HepG2 (cell line): Measurements from ENCODE around the gene IL11RA. TPM values are rescaled to one million over a fixed set of nuclear protein-coding genes. Genes with fewer than 3 reads are reported as not detected.
A peak's percentile ranks its signal among the peaks of the same experiment; 100 is the strongest.

Source experiments
- ATAC-seq: fragments of 200-7000 bp; cut with Tn5 transposase; 3 replicates; pipeline ENCODE4 v1.9.1; 2020; ENCODE audit warnings: mild to moderate bottlenecking, moderate library complexity
- BruUV-seq: library from RNA; stranded (reverse); fragments of 400-500 nt; replicated peaks from 2 replicates; lab custom pipeline; 2021; lab: Mats Ljungman, UMichigan
- CTCF ChIA-PET: fragments of 300-600 bp; formaldehyde crosslinking; extraction: SDS; loops from one replicate; lab custom pipeline; 2021; ENCODE audit warnings: low total read pairs, inconsistent platforms, low intra/inter-chr PET ratio; lab: Yijun Ruan, JAX
- POLR2A ChIA-PET: fragments of 350-600 bp; sonication (Branson Sonifier 250); formaldehyde crosslinking; loops from one replicate; lab custom pipeline; 2020; ENCODE audit warnings: antibody characterized with exemption, inconsistent platforms; lab: Yijun Ruan, JAX
- DNase-seq: peaks from one replicate; pipeline ENCODE4 v3.0.0-alpha.2; 2015; ENCODE audit warnings: low spot score
- FAIRE-seq: peaks from 3 replicates; lab custom pipeline; 2011; peaks lifted over from hg19 to GRCh38; lab: Jason Lieb, UNC
- H2AFZ ChIP-seq: one replicate; pipeline ENCODE4 v1.6.1; 2011; ENCODE audit warnings: low read length, inconsistent platforms
- H3K27ac ChIP-seq: fragments of 300-600 bp; 3 replicates; pipeline ENCODE4 v1.8.0; 2011; ENCODE audit warnings: mixed run types, mild to moderate bottlenecking, mixed read lengths, low read length, inconsistent platforms; ENCODE audit not compliant: insufficient read depth; ENCODE audit errors: extremely low read length
- H3K27me3 ChIP-seq, 2 experiments: fragments of 200-600 bp in 1 of 2; 2 replicates in 1 of 2; 3 replicates in 1 of 2; pipeline versions ENCODE4 v1.6.0 to v1.8.0; 2011; ENCODE audit warnings: low read length in 2 of 2, mild to moderate bottlenecking in 2 of 2, moderate library complexity in 2 of 2, inconsistent platforms in 1 of 2; ENCODE audit not compliant: insufficient read depth in 2 of 2, control insufficient read depth in 1 of 2
- H3K36me3 ChIP-seq, 2 experiments: fragments of 200-600 bp in 1 of 2; replicated peaks in 1 of 2; 2 replicates in 1 of 2; 3 replicates in 1 of 2; pipeline versions ENCODE4 v1.5.1 to v1.8.0; 2011; ENCODE audit warnings: low read length in 2 of 2, inconsistent platforms in 1 of 2; ENCODE audit not compliant: insufficient read depth in 2 of 2, control insufficient read depth in 1 of 2
- H3K4me1 ChIP-seq: 2 replicates; pipeline ENCODE4 v1.5.1; 2012; ENCODE audit warnings: low read length, inconsistent platforms; ENCODE audit not compliant: insufficient read depth
- H3K4me2 ChIP-seq: 2 replicates; pipeline ENCODE4 v1.6.0; 2011; ENCODE audit warnings: low read depth, low read length, inconsistent platforms
- H3K4me3 ChIP-seq, 3 experiments: fragments of 200-600 bp in 1 of 3; sonication (generic), shearing (Covaris generic) in 1 of 3; replicated peaks in 1 of 3; 2 replicates each; pipeline ENCODE4 v1.5.1; 2011 to 2016; ENCODE audit warnings: low read length in 3 of 3, inconsistent platforms in 2 of 3, low read depth in 2 of 3, mild to moderate bottlenecking in 2 of 3, control low read depth in 1 of 3, mixed read lengths in 1 of 3; ENCODE audit not compliant: insufficient read depth in 1 of 3
- H3K79me2 ChIP-seq: one replicate; pipeline ENCODE4 v1.6.1; 2011; ENCODE audit warnings: low read length, inconsistent platforms; ENCODE audit not compliant: insufficient read depth
- H3K9ac ChIP-seq: 2 replicates; pipeline ENCODE4 v1.6.0; 2011; ENCODE audit warnings: mild to moderate bottlenecking, low read depth, low read length, inconsistent platforms; ENCODE audit not compliant: insufficient read depth
- H3K9me3 ChIP-seq: 2 replicates; pipeline ENCODE4 v1.5.1; 2012; ENCODE audit warnings: mild to moderate bottlenecking, low read length
- H4K20me1 ChIP-seq: 2 replicates; pipeline ENCODE4 v1.6.0; 2011; ENCODE audit warnings: inconsistent platforms, mild to moderate bottlenecking, low read length, moderate library complexity; ENCODE audit not compliant: insufficient read depth
- CCDC6 ChIP-seq: sonication (generic); formaldehyde crosslinking; IDR thresholded peaks from 2 replicates; pipeline ENCODE4 v1.8.1; 2022; ENCODE audit warnings: mild to moderate bottlenecking, missing genetic modification reagents, moderate library complexity
- JDP2 ChIP-seq: sonication (generic); formaldehyde crosslinking; IDR thresholded peaks from 2 replicates; pipeline ENCODE4 v1.8.1; 2022; ENCODE audit warnings: missing genetic modification reagents, borderline replicate concordance
- MEIS2 ChIP-seq: sonication (generic); formaldehyde crosslinking; IDR thresholded peaks from 2 replicates; pipeline ENCODE4 v1.9.0; 2021; ENCODE audit warnings: mild to moderate bottlenecking, missing genetic modification reagents
- SP5 ChIP-seq: IDR thresholded peaks from 2 replicates; pipeline ENCODE4 v1.6.1; 2016; ENCODE audit warnings: low read depth, borderline replicate concordance
- ZNF556 ChIP-seq: sonication (generic); formaldehyde crosslinking; IDR thresholded peaks from 2 replicates; pipeline ENCODE4 v1.4.0; 2020; ENCODE audit warnings: mild to moderate bottlenecking, missing genetic modification reagents, borderline replicate concordance
- ZNF782 ChIP-seq: sonication (generic); formaldehyde crosslinking; IDR thresholded peaks from 2 replicates; pipeline ENCODE4 v1.4.0; 2020; ENCODE audit warnings: missing genetic modification reagents, mild to moderate bottlenecking, borderline replicate concordance
- WGBS: methylation state at CpG from one replicate; pipeline ENCODE4 v1.1.6; 2017; ENCODE audit warnings: low lambda C conversion rate; 5-methylcytosine and 5-hydroxymethylcytosine counted together
- in situ Hi-C: cut with HindIII; loops from 2 replicates; pipeline ENCODE4 v1.10.0; 2017; ENCODE audit warnings: low pct_unique_long_range_greater_than_20kb; ENCODE audit not compliant: extremely low pct_ligation_motif_present
- intact Hi-C: fragments of 100-400 bp; cut with micrococcal nuclease; formaldehyde crosslinking; loops from one replicate; pipeline ENCODE4 v1.10.0; 2022; ENCODE audit not compliant: unreplicated experiment
- polyA plus RNA-seq, 8 experiments: library from polyadenylated mRNA; depleted of rRNA in 3 of 8; stranded (reverse) in 7 of 8; unstranded in 1 of 8; fragments of >200 nt; fragmentation: Illumina TruSeq in 4 of 8; extraction: Trizol in 4 of 8; gene quantifications; 2 replicates each; pipeline versions ENCODE4 v1.2.1 to v1.2.3, GENCODE V29; 2011 to 2016; ENCODE audit warnings: low read depth in 4 of 8, missing spikeins in 1 of 8, mixed read lengths in 1 of 8; ENCODE audit not compliant: insufficient read depth in 1 of 8
- total RNA-seq, 5 experiments: library from RNA; depleted of rRNA; stranded (reverse); fragments of >200 nt; fragmentation: Illumina TruSeq; extraction: Trizol; gene quantifications; 2 replicates each; pipeline ENCODE4 v1.2.3, GENCODE V29; 2016; ENCODE audit warnings: low read depth in 1 of 5
- TF ChIP-seq, protein P1 (sequence below): IDR thresholded peaks from 2 replicates; pipeline ENCODE4 v1.6.1; 2016; ENCODE audit warnings: low read depth, missing genetic modification reagents, missing compliant biosample characterization
- TF ChIP-seq, protein P2 (sequence below): sonication (generic); formaldehyde crosslinking; conservative IDR thresholded peaks from 2 replicates; pipeline ENCODE4 v1.4.0; 2020; ENCODE audit warnings: mild to moderate bottlenecking, missing genetic modification reagents, moderate library complexity
- TF ChIP-seq, protein P3 (sequence below): sonication (generic); formaldehyde crosslinking; conservative IDR thresholded peaks from 2 replicates; pipeline ENCODE4 v1.4.0; 2020; ENCODE audit warnings: missing genetic modification reagents
- TF ChIP-seq, protein P4 (sequence below): sonication (generic); formaldehyde crosslinking; IDR thresholded peaks from 2 replicates; pipeline ENCODE4 v1.4.0; 2020; ENCODE audit warnings: mild to moderate bottlenecking, missing genetic modification reagents

IL11RA gene
- total and polyA plus RNA-seq, 2 of the 13 experiments (the other 11 are each of a cell fraction or from before 2014, with no cell fraction given) = 2.0 to 4.2 TPM

DNA sequence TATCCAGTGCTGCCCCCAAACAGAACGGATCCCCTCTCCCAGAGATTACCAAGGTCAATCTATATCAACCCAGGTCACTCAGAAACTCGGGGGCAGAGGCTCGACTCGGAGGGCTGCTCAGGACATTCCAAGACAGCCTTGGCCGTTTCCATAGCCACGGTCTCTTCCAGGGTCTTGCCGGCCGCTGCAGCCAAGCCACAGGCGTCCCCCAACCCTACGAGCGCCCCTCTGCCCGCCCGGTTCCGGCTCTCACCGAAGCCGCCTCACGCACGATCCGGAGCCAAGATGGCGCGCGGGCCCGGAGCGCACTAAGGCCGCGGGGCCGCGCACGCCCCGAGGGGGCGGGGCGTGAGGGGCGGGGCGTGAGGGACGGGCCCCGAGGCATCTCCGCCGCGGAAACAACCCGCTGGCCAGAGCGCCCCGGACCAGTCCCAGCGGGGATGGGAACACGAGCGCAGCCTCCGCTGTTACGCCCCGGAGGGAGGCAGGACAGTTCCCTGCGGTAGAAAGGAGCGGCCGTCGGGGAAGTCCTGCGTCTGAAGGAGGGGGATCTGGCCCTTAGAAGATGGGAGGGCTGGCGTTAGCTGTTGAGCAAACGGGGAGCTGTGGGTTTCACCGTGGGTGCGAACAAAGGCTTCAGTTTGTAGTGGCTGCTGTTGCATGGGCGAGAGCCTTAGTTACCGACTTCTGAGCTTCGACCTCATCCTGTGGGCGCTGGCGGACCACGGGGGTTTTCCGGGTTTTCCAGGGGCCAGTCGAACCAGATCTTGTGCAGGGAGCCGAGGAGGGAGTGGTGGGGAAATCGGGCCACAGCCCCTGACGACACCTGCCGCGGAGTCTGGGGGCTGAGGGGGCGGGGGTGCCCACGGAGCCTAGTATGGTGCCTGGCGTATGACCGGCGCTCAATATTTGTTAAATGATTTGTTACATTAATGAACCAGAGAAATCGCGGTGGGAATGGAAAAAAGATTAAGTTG is 39.9 kb upstream of the IL11RA start, which contains the start of gene RPP25L:
Gene RPP25L (minus strand): TSS at position 287 of the 977 bp plus-strand sequence. CDS start 801 bp downstream, outside the sequence.
- peak; percentile 62 for DNase-seq
- Histone ChIP-seq H4K20me1 (no peaks in the 10 kb centered on the region; the same call in 1 of the 2 replicates), H2AFZ (no peak within 1 kb of the TSS), H3K36me3 (peaks cover 0 to 4% of the 10 kb centered on the region in 2 experiments; a peak in 1 of 5 replicates), H3K4me1 (peaks cover 33% of the 10 kb centered on the region), H3K79me2 (peaks cover 6% of the 10 kb centered on the region), H3K9ac (peak within 1 kb of the TSS; percentile 95), H3K4me2 (peak within 1 kb of the TSS; percentile 77), H3K9me3 (no peaks in the 10 kb centered on the region), H3K4me3 (peak within 1 kb of the TSS; percentile 84 to 91 (median 89)), H3K27ac (peak within 1 kb of the TSS; percentile 78), H3K27me3 (no peaks in the 10 kb centered on the region)
- 4% methylated on average over 21 of the region's 77 CpGs for WGBS
- POLR2A ChIA-PET = interaction anchor here (0.7 to 2.2 kb wide), 6 partner anchors 17 to 53 kb away, joined by 3 to 13 read pairs (median 4); partner anchors contain the start of genes ARID3C, GALT and SIGMAR1
- BruUV-seq = TSS peak; percentile 89
- in situ Hi-C loops = no loop called here
- CTCF ChIA-PET = interaction anchor here (1.1 to 3.5 kb wide), 3 partner anchors 21 to 63 kb away, joined by 3 to 54 read pairs (median 6); no protein-coding TSS in a partner anchor
- intact Hi-C loops = loop anchor here (1.0 kb wide), 2 partner anchors 8 to 22 kb away; partner anchors contain the start of gene DCTN3
- FAIRE-seq = no peak
- ATAC-seq = peak; percentile 93
- TF ChIP-seq MEIS2 (CRISPR knock-in tag) (0 out of 2 replicates have a peak, but pooled peaks have one; percentile 21), CCDC6 (CRISPR knock-in tag) (no peak; the same call in 1 of the 2 replicates), ZNF782 (CRISPR knock-in tag) (no peak; the same call in 1 of the 2 replicates), SP5 (CRISPR knock-in tag) (peak; percentile 37; the same call in 1 of the 2 replicates), ZNF556 (CRISPR knock-in tag) (peak; percentile 80; the same call in 1 of the 2 replicates), JDP2 (CRISPR knock-in tag) (no peak)
- TF ChIP-seq, protein P1, sequence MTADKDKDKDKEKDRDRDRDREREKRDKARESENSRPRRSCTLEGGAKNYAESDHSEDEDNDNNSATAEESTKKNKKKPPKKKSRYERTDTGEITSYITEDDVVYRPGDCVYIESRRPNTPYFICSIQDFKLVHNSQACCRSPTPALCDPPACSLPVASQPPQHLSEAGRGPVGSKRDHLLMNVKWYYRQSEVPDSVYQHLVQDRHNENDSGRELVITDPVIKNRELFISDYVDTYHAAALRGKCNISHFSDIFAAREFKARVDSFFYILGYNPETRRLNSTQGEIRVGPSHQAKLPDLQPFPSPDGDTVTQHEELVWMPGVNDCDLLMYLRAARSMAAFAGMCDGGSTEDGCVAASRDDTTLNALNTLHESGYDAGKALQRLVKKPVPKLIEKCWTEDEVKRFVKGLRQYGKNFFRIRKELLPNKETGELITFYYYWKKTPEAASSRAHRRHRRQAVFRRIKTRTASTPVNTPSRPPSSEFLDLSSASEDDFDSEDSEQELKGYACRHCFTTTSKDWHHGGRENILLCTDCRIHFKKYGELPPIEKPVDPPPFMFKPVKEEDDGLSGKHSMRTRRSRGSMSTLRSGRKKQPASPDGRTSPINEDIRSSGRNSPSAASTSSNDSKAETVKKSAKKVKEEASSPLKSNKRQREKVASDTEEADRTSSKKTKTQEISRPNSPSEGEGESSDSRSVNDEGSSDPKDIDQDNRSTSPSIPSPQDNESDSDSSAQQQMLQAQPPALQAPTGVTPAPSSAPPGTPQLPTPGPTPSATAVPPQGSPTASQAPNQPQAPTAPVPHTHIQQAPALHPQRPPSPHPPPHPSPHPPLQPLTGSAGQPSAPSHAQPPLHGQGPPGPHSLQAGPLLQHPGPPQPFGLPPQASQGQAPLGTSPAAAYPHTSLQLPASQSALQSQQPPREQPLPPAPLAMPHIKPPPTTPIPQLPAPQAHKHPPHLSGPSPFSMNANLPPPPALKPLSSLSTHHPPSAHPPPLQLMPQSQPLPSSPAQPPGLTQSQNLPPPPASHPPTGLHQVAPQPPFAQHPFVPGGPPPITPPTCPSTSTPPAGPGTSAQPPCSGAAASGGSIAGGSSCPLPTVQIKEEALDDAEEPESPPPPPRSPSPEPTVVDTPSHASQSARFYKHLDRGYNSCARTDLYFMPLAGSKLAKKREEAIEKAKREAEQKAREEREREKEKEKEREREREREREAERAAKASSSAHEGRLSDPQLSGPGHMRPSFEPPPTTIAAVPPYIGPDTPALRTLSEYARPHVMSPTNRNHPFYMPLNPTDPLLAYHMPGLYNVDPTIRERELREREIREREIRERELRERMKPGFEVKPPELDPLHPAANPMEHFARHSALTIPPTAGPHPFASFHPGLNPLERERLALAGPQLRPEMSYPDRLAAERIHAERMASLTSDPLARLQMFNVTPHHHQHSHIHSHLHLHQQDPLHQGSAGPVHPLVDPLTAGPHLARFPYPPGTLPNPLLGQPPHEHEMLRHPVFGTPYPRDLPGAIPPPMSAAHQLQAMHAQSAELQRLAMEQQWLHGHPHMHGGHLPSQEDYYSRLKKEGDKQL = no peak
- TF ChIP-seq, protein P2, sequence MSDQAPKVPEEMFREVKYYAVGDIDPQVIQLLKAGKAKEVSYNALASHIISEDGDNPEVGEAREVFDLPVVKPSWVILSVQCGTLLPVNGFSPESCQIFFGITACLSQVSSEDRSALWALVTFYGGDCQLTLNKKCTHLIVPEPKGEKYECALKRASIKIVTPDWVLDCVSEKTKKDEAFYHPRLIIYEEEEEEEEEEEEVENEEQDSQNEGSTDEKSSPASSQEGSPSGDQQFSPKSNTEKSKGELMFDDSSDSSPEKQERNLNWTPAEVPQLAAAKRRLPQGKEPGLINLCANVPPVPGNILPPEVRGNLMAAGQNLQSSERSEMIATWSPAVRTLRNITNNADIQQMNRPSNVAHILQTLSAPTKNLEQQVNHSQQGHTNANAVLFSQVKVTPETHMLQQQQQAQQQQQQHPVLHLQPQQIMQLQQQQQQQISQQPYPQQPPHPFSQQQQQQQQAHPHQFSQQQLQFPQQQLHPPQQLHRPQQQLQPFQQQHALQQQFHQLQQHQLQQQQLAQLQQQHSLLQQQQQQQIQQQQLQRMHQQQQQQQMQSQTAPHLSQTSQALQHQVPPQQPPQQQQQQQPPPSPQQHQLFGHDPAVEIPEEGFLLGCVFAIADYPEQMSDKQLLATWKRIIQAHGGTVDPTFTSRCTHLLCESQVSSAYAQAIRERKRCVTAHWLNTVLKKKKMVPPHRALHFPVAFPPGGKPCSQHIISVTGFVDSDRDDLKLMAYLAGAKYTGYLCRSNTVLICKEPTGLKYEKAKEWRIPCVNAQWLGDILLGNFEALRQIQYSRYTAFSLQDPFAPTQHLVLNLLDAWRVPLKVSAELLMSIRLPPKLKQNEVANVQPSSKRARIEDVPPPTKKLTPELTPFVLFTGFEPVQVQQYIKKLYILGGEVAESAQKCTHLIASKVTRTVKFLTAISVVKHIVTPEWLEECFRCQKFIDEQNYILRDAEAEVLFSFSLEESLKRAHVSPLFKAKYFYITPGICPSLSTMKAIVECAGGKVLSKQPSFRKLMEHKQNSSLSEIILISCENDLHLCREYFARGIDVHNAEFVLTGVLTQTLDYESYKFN (CRISPR knock-in tag) = no peak; the same call in 1 of the 2 replicates
- TF ChIP-seq, protein P3, sequence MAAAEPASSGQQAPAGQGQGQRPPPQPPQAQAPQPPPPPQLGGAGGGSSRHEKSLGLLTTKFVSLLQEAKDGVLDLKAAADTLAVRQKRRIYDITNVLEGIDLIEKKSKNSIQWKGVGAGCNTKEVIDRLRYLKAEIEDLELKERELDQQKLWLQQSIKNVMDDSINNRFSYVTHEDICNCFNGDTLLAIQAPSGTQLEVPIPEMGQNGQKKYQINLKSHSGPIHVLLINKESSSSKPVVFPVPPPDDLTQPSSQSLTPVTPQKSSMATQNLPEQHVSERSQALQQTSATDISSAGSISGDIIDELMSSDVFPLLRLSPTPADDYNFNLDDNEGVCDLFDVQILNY (CRISPR knock-in tag) = no peak
- TF ChIP-seq, protein P4, sequence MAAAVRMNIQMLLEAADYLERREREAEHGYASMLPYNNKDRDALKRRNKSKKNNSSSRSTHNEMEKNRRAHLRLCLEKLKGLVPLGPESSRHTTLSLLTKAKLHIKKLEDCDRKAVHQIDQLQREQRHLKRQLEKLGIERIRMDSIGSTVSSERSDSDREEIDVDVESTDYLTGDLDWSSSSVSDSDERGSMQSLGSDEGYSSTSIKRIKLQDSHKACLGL (CRISPR knock-in tag) = peak; percentile 56
